Endothelial cell of umbilical vein (primary cell): ENCODE results near the gene DCLK1. TPM values are rescaled to one million over a fixed set of nuclear protein-coding genes. Genes with fewer than 3 reads are reported as not detected.

Source experiments
- BruUV-seq: library from RNA; stranded (reverse); fragments of 400-500 nt; replicated peaks from 2 replicates; lab custom pipeline; 2021; lab: Mats Ljungman, UMichigan
- CTCF ChIA-PET: fragments of 300-600, 350-600 bp; sonication (Branson Sonifier 250); formaldehyde crosslinking; loops from one replicate; lab custom pipeline; 2021; ENCODE audit warnings: antibody characterized with exemption, inconsistent platforms; lab: Charles Lee
- POLR2A ChIA-PET: fragments of 300-600, 350-600 bp; sonication (Branson Sonifier 250); formaldehyde crosslinking; loops from one replicate; lab custom pipeline; 2021; ENCODE audit warnings: antibody characterized with exemption, inconsistent platforms; lab: Charles Lee
- DNase-seq: peaks from one replicate; pipeline ENCODE4 v3.0.0-alpha.2; 2011; ENCODE audit warnings: low read depth, low spot score
- FAIRE-seq: peaks from 2 replicates; lab custom pipeline; 2011; peaks lifted over from hg19 to GRCh38; lab: Jason Lieb, UNC
- H2AFZ ChIP-seq: 2 replicates; pipeline ENCODE4 v1.6.0; 2012; ENCODE audit warnings: low read depth, low read length, control low read depth, inconsistent platforms
- H3K27ac ChIP-seq: 2 replicates; pipeline ENCODE4 v1.5.1; 2011; ENCODE audit warnings: low read depth, mild to moderate bottlenecking, control low read depth, low read length, moderate library complexity; ENCODE audit not compliant: insufficient read depth
- H3K27me3 ChIP-seq, 2 experiments: 2 replicates each; pipeline versions ENCODE4 v1.6.0 to v1.6.1; 2011; ENCODE audit warnings: low read length in 2 of 2, mixed read lengths in 1 of 2; ENCODE audit not compliant: control insufficient read depth in 2 of 2, insufficient read depth in 2 of 2
- H3K36me3 ChIP-seq, 2 experiments: 2 replicates in 1 of 2; 3 replicates in 1 of 2; pipeline ENCODE4 v1.5.1; 2011; ENCODE audit warnings: low read length in 2 of 2, mild to moderate bottlenecking in 1 of 2, moderate library complexity in 1 of 2; ENCODE audit not compliant: control insufficient read depth in 2 of 2, insufficient read depth in 2 of 2; ENCODE audit errors: extremely low read depth in 1 of 2
- H3K4me1 ChIP-seq: 3 replicates; pipeline ENCODE4 v1.5.1; 2011; ENCODE audit warnings: mild to moderate bottlenecking, low read length; ENCODE audit not compliant: control insufficient read depth, insufficient read depth; ENCODE audit errors: extremely low read depth
- H3K4me2 ChIP-seq: 2 replicates; pipeline ENCODE4 v1.6.1; 2011; ENCODE audit warnings: low read length, control low read depth, mixed read lengths; ENCODE audit not compliant: insufficient read depth
- H3K4me3 ChIP-seq, 3 experiments: fragments of 200-600 bp in 1 of 3; sonication (generic), shearing (Covaris generic) in 1 of 3; replicated peaks in 1 of 3; 2 replicates each; pipeline ENCODE4 v1.5.1; 2011 to 2016; ENCODE audit warnings: control low read depth in 3 of 3, low read length in 3 of 3, mild to moderate bottlenecking in 2 of 3, inconsistent platforms in 1 of 3, low read depth in 1 of 3, moderate library complexity in 1 of 3; ENCODE audit not compliant: insufficient read depth in 1 of 3
- H3K79me2 ChIP-seq: 2 replicates; pipeline ENCODE4 v1.6.0; 2012; ENCODE audit warnings: low read length, inconsistent platforms; ENCODE audit not compliant: control insufficient read depth, insufficient read depth
- H3K9ac ChIP-seq: replicated peaks from 2 replicates; pipeline ENCODE3; 2011; ENCODE audit warnings: low read length, control low read depth; ENCODE audit not compliant: insufficient read depth; ENCODE audit errors: extremely low read depth
- H3K9me1 ChIP-seq: replicated peaks from 3 replicates; pipeline ENCODE4 v1.6.0; 2011; ENCODE audit warnings: mild to moderate bottlenecking, low read length; ENCODE audit not compliant: control insufficient read depth, insufficient read depth; ENCODE audit errors: extremely low read depth
- H3K9me3 ChIP-seq: replicated peaks from 2 replicates; pipeline ENCODE4 v1.5.1; 2012; ENCODE audit warnings: low read length, inconsistent platforms; ENCODE audit not compliant: control insufficient read depth, insufficient read depth
- H4K20me1 ChIP-seq: replicated peaks from 2 replicates; pipeline ENCODE3; 2011; ENCODE audit warnings: mild to moderate bottlenecking, low read length; ENCODE audit not compliant: control insufficient read depth, insufficient read depth; ENCODE audit errors: extremely low read depth
- FOS ChIP-seq: IDR thresholded peaks from 2 replicates; pipeline ENCODE4 v1.6.1; 2011; ENCODE audit warnings: mild to moderate bottlenecking, low read length, moderate library complexity, borderline replicate concordance; ENCODE audit not compliant: insufficient read depth
- JUN ChIP-seq: IDR thresholded peaks from 2 replicates; pipeline ENCODE4 v1.6.1; 2011; ENCODE audit warnings: borderline replicate concordance, low read depth; ENCODE audit not compliant: insufficient read length, insufficient read depth
- MYC ChIP-seq: IDR thresholded peaks from one replicate; pipeline ENCODE4 v1.6.1; 2011; ENCODE audit warnings: mild to moderate bottlenecking, low read depth, low read length
- POLR2A ChIP-seq: IDR thresholded peaks from 2 replicates; pipeline ENCODE4 v1.6.1; 2012; ENCODE audit warnings: low read depth, mild to moderate bottlenecking, control low read depth, low read length
- POLR2AphosphoS5 ChIP-seq: IDR thresholded peaks from 2 replicates; pipeline ENCODE4 v1.6.1; 2012; ENCODE audit warnings: low read depth, mild to moderate bottlenecking, control low read depth, low read length, moderate library complexity; ENCODE audit not compliant: insufficient read depth
- dilution Hi-C: fragments of 300-500 bp; cut with MboI; formaldehyde crosslinking; loops from one replicate; pipeline ENCODE4 v1.15.0; 2019; ENCODE audit warnings: low sequenced_read_pairs; ENCODE audit not compliant: extremely low pct_ligation_motif_present
- intact Hi-C: fragments of 100-400 bp; cut with micrococcal nuclease; formaldehyde crosslinking; loops from one replicate; pipeline ENCODE4 v1.10.0; 2022
- polyA plus RNA-seq, 4 experiments: library from polyadenylated mRNA; depleted of rRNA in 3 of 4; stranded (reverse) in 3 of 4; unstranded in 1 of 4; fragments of >200 nt; gene quantifications; 2 replicates each; pipeline versions ENCODE4 v1.2.1 to v1.2.3, GENCODE V29; 2011 to 2012; ENCODE audit warnings: missing spikeins in 1 of 4
- total RNA-seq: library from RNA; stranded (reverse); gene quantifications from 2 replicates; pipeline ENCODE4 v1.2.3, GENCODE V29; 2021
- TF ChIP-seq, protein P1 (sequence below), 2 donors: IDR thresholded peaks; 1 replicate in 1 of 2; 2 replicates in 1 of 2; pipeline ENCODE4 v1.5.1; 2011; ENCODE audit warnings: low read length in 2 of 2, mild to moderate bottlenecking in 2 of 2, moderate library complexity in 2 of 2, control low read depth in 1 of 2, inconsistent platforms in 1 of 2, low read depth in 1 of 2; ENCODE audit not compliant: insufficient read depth in 1 of 2; ENCODE audit errors: extremely low read depth in 1 of 2
- TF ChIP-seq, protein P2 (sequence below): IDR thresholded peaks from 2 replicates; pipeline ENCODE4 v1.6.1; 2011; ENCODE audit not compliant: insufficient read depth, insufficient read length

Gene DCLK1
- total and polyA plus RNA-seq, 2 donors (not counting 3 experiments of a cell fraction or from before 2014, with no cell fraction given) = 0.28 to 3.9 TPM

DNA sequence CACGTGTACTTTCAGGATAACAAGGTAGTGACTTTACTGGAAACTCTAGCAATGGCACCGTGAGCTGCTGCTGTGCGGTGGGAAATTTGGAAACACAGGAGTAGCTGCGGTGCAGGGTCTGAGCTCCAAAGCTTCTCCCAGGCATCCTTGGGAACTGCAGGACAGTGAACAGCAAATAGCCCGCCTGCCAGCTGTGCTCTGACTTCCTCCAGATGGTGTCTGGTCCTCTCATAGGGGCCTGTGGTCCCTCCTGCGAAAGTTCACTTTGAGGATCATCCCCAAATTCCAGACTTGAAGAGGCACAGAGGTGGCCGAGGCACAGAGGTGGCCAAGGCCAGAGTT lies 367.4 kb downstream of the DCLK1 start:
- CTCF ChIA-PET = no interaction called here
- H3K27ac ChIP-seq = no peak overlapping the region

More for the DNA sequence above, 367.4 kb downstream of the DCLK1 start:
- Histone ChIP-seq H3K4me3 (no peak overlapping the region), H4K20me1 (no peaks in the 10 kb centered on the region), H2AFZ (no peak overlapping the region), H3K9ac (no peak overlapping the region), H3K9me3 (no peaks in the 10 kb centered on the region), H3K9me1 (no peaks in the 10 kb centered on the region), H3K4me1 (no peaks in the 10 kb centered on the region), H3K79me2 (no peaks in the 10 kb centered on the region), H3K27me3 (no peaks in the 10 kb centered on the region), H3K36me3 (no peaks in the 10 kb centered on the region), H3K4me2 (no peak overlapping the region)
- POLR2A ChIA-PET = no interaction called here
- dilution Hi-C loops = no loop called here
- no peak for FAIRE-seq
- intact Hi-C loops = no loop called here
- BruUV-seq = no TSS peak
- TF ChIP-seq, protein P1, sequence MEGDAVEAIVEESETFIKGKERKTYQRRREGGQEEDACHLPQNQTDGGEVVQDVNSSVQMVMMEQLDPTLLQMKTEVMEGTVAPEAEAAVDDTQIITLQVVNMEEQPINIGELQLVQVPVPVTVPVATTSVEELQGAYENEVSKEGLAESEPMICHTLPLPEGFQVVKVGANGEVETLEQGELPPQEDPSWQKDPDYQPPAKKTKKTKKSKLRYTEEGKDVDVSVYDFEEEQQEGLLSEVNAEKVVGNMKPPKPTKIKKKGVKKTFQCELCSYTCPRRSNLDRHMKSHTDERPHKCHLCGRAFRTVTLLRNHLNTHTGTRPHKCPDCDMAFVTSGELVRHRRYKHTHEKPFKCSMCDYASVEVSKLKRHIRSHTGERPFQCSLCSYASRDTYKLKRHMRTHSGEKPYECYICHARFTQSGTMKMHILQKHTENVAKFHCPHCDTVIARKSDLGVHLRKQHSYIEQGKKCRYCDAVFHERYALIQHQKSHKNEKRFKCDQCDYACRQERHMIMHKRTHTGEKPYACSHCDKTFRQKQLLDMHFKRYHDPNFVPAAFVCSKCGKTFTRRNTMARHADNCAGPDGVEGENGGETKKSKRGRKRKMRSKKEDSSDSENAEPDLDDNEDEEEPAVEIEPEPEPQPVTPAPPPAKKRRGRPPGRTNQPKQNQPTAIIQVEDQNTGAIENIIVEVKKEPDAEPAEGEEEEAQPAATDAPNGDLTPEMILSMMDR (IDR thresholded peaks at IDR 0.05; ENCODE audit: extremely low read depth in 1 of 2, insufficient read depth in 1 of 2, low read depth in 1 of 2, low read length in 2 of 2) = no peak
- TF ChIP-seq FOS (no peak), JUN (no peak), POLR2A (no peak), MYC (no peak), POLR2AphosphoS5 (no peak)
- TF ChIP-seq, protein P2, sequence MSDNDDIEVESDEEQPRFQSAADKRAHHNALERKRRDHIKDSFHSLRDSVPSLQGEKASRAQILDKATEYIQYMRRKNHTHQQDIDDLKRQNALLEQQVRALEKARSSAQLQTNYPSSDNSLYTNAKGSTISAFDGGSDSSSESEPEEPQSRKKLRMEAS = no peak
- DNase-seq = no peak
